Measurements from ENCODE around the gene PYGB.

DNA sequence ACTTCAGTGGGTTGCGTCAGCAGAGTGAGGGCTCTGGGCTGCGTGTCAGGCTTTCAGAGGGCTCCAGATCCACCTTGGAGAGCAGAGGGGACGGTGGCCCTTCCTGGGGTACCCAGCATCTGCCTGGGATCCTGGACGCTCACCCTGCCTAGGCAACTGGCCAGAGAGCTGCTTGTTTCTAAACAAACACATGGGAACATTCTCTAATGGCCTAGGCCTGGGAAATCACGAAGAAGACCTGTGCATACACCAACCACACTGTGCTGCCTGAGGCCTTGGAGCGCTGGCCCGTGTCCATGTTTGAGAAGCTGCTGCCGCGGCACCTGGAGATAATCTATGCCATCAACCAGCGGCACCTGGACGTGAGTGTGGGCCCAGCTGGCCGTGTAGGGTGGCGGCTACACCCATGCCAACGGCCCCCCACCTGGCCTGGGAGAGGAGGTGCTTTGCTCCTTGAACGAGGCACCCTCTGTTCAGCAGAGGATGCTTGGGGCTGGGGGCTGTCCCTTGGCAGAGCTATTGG lies 32.2 kb downstream of the PYGB start:
- TF ChIP-seq CTCF (IDR thresholded peaks at IDR 0.05) (no peak), POLR2AphosphoS5 (IDR thresholded peaks at IDR 0.05) (peak; percentile 95), POLR2A (IDR thresholded peaks at IDR 0.05) (no peak)

Data from prostate gland (tissue), 2 donors.